Hematopoietic multipotent progenitor cell treated with erythropoietin and hydrocortisone succinate and interleukin-3 and kit ligand, for 17 days (in vitro differentiated cells): ENCODE results near the gene FSTL4.

ENCODE experiments used
- DNase-seq: peaks from one replicate; pipeline ENCODE4 v3.0.0-alpha.2; 2015; ENCODE audit warnings: low spot score

The FSTL4 gene

GRCh38 chr5:133612249-133612860 is at the start of gene FSTL4:
Gene FSTL4 (minus strand): TSS chr5:133612541.
- DNase-seq: no peak

DNA sequence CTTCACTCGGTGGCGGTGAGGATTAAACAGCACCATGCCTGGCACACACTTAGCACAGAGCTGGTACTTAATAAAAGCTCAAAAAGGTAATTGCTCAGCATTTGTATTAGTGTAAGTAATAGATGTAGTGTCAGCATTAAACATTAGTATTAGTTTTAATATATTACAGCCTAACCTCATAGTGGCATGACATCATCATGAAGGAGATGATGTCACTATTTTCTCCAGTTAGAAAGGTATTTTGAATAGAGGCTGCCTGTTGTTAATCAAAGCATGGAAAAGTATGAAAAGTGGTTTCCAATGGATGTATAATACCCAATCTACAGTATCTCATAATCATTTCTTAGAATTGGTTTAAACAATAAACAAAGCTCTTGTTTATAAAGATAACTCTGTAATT is 49.0 kb upstream of the FSTL4 start:
- DNase-seq: no peak

GRCh38 chr5:133658327-133658726 is 46.0 kb upstream of the FSTL4 start:
- no peak for DNase-seq

DNA sequence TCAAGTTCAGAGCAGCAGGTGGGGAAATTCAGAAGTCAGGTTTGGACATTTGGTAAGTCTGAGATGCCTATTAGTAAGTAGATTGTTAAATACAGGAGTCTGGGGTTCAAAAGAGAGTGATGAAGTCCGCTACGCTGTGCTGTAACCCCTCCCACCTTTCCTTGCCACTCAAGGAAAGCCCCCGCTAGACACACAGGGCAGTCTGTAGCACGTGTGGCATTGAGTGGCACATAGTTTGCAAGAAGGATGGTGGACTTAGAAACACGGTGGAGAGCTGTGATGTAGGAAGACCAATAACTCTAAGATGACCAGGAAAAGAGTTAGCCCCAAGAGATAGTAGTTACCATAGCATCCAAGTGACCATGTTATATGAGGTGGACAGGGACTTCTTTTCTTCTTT is 44.7 kb upstream of the FSTL4 start:
- no peak for DNase-seq

DNA sequence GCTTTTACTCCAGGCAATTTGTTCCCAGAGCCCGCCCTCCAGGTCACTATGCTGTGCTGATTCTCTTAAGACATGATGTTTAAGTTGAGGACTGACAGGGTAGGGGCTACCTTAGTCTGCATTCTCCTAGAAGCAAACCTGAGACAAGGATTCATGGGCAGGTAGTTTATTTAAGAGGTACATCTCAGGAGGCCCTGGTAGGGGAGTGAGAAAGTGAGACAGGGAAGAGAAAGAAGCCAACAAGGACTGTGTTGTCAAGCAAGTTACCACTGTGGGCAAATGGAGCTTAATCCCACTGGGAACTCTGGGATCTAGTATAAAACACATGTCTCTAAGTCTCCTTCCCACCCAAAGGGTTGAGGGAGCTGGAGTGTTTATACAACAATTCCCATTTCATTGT is 43.6 kb upstream of the FSTL4 start:
- no peak for DNase-seq

GRCh38 chr5:133653760-133654049 is 41.4 kb upstream of the FSTL4 start:
- DNase-seq: no peak

- no peak for DNase-seq
Observed at GRCh38 chr5:133652951-133653759, 40.8 kb upstream of the FSTL4 start.

- no peak for DNase-seq
Observed at GRCh38 chr5:133644000-133644865, 31.9 kb upstream of the FSTL4 start.

- DNase-seq: no peak
Observed at GRCh38 chr5:133643365-133643764, 31.0 kb upstream of the FSTL4 start.

GRCh38 chr5:133642153-133642722 is 29.9 kb upstream of the FSTL4 start:
- DNase-seq: no peak

GRCh38 chr5:133641683-133642082 is 29.3 kb upstream of the FSTL4 start:
- no peak for DNase-seq

- no peak for DNase-seq
Observed at GRCh38 chr5:133639850-133640528, 27.6 kb upstream of the FSTL4 start.

- DNase-seq: no peak
Observed at GRCh38 chr5:133638436-133638835, 26.1 kb upstream of the FSTL4 start.

DNA sequence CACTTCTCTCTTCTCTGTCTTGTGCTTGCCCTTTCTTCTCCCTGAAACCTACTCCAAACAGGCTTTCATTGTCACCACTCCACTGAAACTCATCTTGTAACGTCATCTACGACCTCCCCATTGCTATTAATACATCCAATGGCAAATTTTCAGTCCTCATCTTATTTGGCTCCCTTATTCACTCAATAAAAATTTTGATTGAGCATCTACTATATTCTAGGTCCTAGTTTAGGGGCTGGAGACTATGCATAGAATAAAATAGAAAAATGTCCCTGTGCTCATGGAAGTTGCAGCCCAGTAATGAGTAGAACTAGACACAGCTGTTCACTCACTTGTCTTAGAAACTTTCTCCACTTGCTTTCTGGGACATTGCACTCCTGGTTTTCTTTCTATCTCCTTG is 24.9 kb upstream of the FSTL4 start:
- no peak for DNase-seq

DNA sequence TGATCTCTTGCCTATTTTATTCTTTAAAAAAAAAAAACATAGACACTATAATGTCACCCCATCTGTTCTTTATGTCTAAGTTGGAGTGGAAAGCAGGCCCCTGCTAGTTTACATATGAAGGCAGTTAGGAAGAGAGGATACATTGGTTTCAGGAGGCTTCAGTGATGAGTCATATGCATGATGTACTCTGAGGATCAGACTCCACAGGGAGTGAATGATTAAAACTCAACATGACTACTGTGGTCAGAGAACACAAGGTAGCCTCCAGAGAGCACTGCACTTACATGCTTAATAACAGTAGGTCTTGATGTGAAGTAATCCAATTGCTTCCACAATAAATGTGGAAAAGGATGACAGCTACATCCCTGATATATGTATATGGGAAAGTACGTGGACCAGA is 22.7 kb upstream of the FSTL4 start:
- no peak for DNase-seq

DNA sequence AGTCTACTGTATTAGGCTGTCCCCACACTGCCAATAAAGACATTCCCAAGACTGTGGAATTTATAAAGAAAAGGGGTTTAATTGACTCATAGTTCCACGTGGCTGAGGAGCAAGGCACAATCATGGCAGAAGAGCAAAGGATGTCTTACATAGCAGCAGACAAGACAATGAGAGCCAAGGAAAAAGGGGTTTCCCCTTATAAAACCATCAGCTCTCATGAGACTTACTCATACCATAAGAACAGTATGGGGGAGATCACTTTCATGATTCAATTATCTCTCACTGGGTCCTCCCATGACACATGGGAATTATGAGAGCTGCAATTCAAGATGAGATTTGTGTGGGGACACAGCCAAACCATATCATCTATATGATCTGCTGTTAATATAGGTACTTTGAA is 14.8 kb upstream of the FSTL4 start:
- DNase-seq: no peak

DNA sequence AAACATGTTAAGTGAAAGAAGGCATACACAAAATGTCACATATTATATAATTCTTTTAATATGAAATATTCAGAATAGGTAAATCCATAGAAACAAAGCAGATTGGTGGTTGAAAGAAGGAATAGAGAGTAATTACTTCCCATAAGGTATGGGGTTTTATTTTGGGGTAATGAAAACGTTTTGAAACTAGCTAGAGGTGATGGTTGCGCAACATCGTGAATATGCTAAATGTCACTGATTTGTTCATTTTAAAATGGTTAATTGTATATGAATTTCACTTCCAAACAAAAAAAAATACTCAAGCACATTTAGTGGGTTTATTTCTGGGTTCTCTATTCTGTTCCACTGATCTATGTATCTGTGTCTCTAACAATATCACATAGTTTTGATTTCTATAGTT is 12.0 kb upstream of the FSTL4 start:
- DNase-seq: no peak

- no peak for DNase-seq
Observed at GRCh38 chr5:133618141-133618540, 5.8 kb upstream of the FSTL4 start.

- no peak for DNase-seq
Observed at GRCh38 chr5:133613743-133614142, 1.4 kb upstream of the FSTL4 start.

GRCh38 chr5:133613184-133613583 is 843 bp upstream of the FSTL4 start:
- no peak for DNase-seq

DNA sequence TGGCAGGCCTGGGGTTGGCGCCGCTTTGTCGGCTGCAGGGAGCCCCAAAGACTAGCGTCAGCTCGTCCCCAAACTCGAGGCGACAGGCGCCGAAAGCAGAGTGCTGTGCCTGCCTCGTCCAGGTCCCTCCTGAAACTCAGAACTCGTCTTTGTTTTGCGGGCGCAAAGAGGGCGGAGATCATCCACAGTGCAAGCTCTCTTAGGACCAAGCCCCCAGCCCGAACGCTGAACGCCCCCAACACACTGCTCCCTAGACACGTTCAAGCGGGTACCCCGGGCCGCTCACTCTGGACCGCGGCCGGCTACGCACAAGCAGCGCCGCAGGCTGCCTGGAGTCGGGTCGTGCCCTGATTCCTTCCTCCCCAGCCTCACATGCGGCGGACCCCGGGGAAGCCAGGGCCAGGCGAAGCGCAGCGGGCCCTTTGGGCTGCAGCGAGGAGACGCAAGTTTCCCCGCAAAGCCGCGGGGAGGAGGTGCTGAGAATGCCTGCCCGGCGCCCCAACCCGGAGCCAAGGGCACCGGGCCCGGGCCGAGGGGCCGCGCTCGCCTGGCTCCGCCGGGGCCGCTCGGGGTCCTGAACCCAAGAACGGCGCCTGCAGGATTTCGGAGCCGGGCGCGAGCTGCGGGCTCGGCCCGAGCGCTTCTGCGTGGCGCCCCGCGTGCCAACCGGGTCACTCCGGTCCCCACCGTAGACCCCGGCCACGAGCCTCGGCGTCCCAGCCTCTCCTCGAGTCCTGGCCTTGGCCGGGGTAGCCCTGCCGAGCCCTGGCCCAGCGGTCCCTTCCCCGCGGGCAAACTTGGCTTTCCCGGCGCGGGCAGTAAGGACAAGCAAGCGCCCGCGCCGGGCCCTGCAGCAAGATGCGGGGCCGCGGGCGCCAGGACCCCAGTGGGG is 738 bp downstream of the FSTL4 start:
- no peak for DNase-seq
